ENCODE results near the gene ERFE.

ERFE gene

GRCh38 chr2:238162846-238163441 lies 4.2 kb downstream of the ERFE start:
- H3K4me3 ChIP-seq (ENCODE audit: low read depth in 1 of 5, low read length in 5 of 5) = no peak overlapping the region
- peaks cover 0 to 38% (median 12%) of the 10 kb centered on the region in 5 donors for H3K4me1 ChIP-seq (ENCODE audit: control insufficient read depth in 5 of 5, insufficient read depth in 5 of 5, low read length in 5 of 5)
- no peaks in the 10 kb centered on the region for H3K9me3 ChIP-seq (ENCODE audit: control insufficient read depth in 5 of 5, low read length in 5 of 5)

GRCh38 chr2:238163481-238164198 lies 4.9 kb downstream of the ERFE start:
- Histone ChIP-seq H3K27me3 (ENCODE audit: control insufficient read depth in 5 of 5, insufficient read depth in 4 of 5, low read length in 5 of 5) (peaks cover 23 to 42% (median 26%) of the 10 kb centered on the region in 5 donors), H3K4me1 (ENCODE audit: control insufficient read depth in 5 of 5, insufficient read depth in 5 of 5, low read length in 5 of 5) (peaks cover 0 to 31% (median 9%) of the 10 kb centered on the region in 5 donors), H3K36me3 (ENCODE audit: control insufficient read depth in 5 of 5, insufficient read depth in 5 of 5, low read length in 5 of 5) (peaks cover 0 to 16% (median 9%) of the 10 kb centered on the region in 5 donors), H3K27ac (ENCODE audit: low read depth, low read length) (no peak overlapping the region), H3K9me3 (ENCODE audit: control insufficient read depth in 5 of 5, low read length in 5 of 5) (no peaks in the 10 kb centered on the region), H3K4me3 (ENCODE audit: low read depth in 1 of 5, low read length in 5 of 5) (no peak overlapping the region), H3K9ac (ENCODE audit: low read length in 5 of 5) (no peak overlapping the region)

More at GRCh38 chr2:238162846-238163441, 4.2 kb downstream of the ERFE start:
- Histone ChIP-seq H3K27ac (ENCODE audit: low read depth, low read length) (no peak overlapping the region), H3K9ac (ENCODE audit: low read length in 5 of 5) (no peak overlapping the region), H3K36me3 (ENCODE audit: control insufficient read depth in 5 of 5, insufficient read depth in 5 of 5, low read length in 5 of 5) (peaks cover 0 to 9% (median 3%) of the 10 kb centered on the region in 5 donors), H3K27me3 (ENCODE audit: control insufficient read depth in 5 of 5, insufficient read depth in 4 of 5, low read length in 5 of 5) (peaks cover 23 to 42% (median 26%) of the 10 kb centered on the region in 5 donors)

- peaks cover 0 to 28% (median 14%) of the 10 kb centered on the region in 5 donors for H3K36me3 ChIP-seq (ENCODE audit: control insufficient read depth in 5 of 5, insufficient read depth in 5 of 5, low read length in 5 of 5)
- H3K4me3 ChIP-seq (ENCODE audit: low read depth in 1 of 5, low read length in 5 of 5) = no peak overlapping the region
- no peak overlapping the region for H3K27ac ChIP-seq (ENCODE audit: low read depth, low read length)
- peaks cover 3 to 36% (median 16%) of the 10 kb centered on the region in 5 donors for H3K4me1 ChIP-seq (ENCODE audit: control insufficient read depth in 5 of 5, insufficient read depth in 5 of 5, low read length in 5 of 5)
- no peak overlapping the region for H3K9ac ChIP-seq (ENCODE audit: low read length in 5 of 5)
- no peaks in the 10 kb centered on the region for H3K9me3 ChIP-seq (ENCODE audit: control insufficient read depth in 5 of 5, low read length in 5 of 5)
- peaks cover 16 to 37% (median 23%) of the 10 kb centered on the region in 5 donors for H3K27me3 ChIP-seq (ENCODE audit: control insufficient read depth in 5 of 5, insufficient read depth in 4 of 5, low read length in 5 of 5)
Observed at GRCh38 chr2:238164906-238165287, 6.1 kb downstream of the ERFE start.

- Histone ChIP-seq H3K9ac (ENCODE audit: low read length in 5 of 5) (no peak overlapping the region), H3K4me1 (ENCODE audit: control insufficient read depth in 5 of 5, insufficient read depth in 5 of 5, low read length in 5 of 5) (peaks cover 5 to 41% (median 21%) of the 10 kb centered on the region in 5 donors), H3K9me3 (ENCODE audit: control insufficient read depth in 5 of 5, low read length in 5 of 5) (no peaks in the 10 kb centered on the region), H3K4me3 (ENCODE audit: low read depth in 1 of 5, low read length in 5 of 5) (no peak overlapping the region), H3K27ac (ENCODE audit: low read depth, low read length) (no peak overlapping the region), H3K27me3 (ENCODE audit: control insufficient read depth in 5 of 5, insufficient read depth in 4 of 5, low read length in 5 of 5) (peaks cover 11 to 32% (median 18%) of the 10 kb centered on the region in 5 donors), H3K36me3 (ENCODE audit: control insufficient read depth in 5 of 5, insufficient read depth in 5 of 5, low read length in 5 of 5) (peaks cover 0 to 33% (median 18%) of the 10 kb centered on the region in 5 donors)
Observed at GRCh38 chr2:238165288-238165921, 6.6 kb downstream of the ERFE start.

GRCh38 chr2:238166391-238167343 lies 7.9 kb downstream of the ERFE start:
- Histone ChIP-seq H3K27ac (ENCODE audit: low read depth, low read length) (no peak overlapping the region), H3K4me1 (ENCODE audit: control insufficient read depth in 5 of 5, insufficient read depth in 5 of 5, low read length in 5 of 5) (peaks cover 7 to 45% (median 24%) of the 10 kb centered on the region in 5 donors), H3K27me3 (ENCODE audit: control insufficient read depth in 5 of 5, insufficient read depth in 4 of 5, low read length in 5 of 5) (peaks cover 9 to 23% (median 14%) of the 10 kb centered on the region in 5 donors), H3K36me3 (ENCODE audit: control insufficient read depth in 5 of 5, insufficient read depth in 5 of 5, low read length in 5 of 5) (peaks cover 0 to 39% (median 24%) of the 10 kb centered on the region in 5 donors), H3K4me3 (ENCODE audit: low read depth in 1 of 5, low read length in 5 of 5) (no peak overlapping the region), H3K9ac (ENCODE audit: low read length in 5 of 5) (no peak overlapping the region), H3K9me3 (ENCODE audit: control insufficient read depth in 5 of 5, low read length in 5 of 5) (no peaks in the 10 kb centered on the region)

GRCh38 chr2:238167344-238167715 lies 8.6 kb downstream of the ERFE start:
- Histone ChIP-seq H3K36me3 (ENCODE audit: control insufficient read depth in 5 of 5, insufficient read depth in 5 of 5, low read length in 5 of 5) (peaks cover 0 to 46% (median 31%) of the 10 kb centered on the region in 5 donors), H3K27me3 (ENCODE audit: control insufficient read depth in 5 of 5, insufficient read depth in 4 of 5, low read length in 5 of 5) (peaks cover 5 to 18% (median 13%) of the 10 kb centered on the region in 5 donors), H3K4me3 (ENCODE audit: low read depth in 1 of 5, low read length in 5 of 5) (no peak overlapping the region), H3K9me3 (ENCODE audit: control insufficient read depth in 5 of 5, low read length in 5 of 5) (no peaks in the 10 kb centered on the region), H3K9ac (ENCODE audit: low read length in 5 of 5) (no peak overlapping the region), H3K27ac (ENCODE audit: low read depth, low read length) (no peak overlapping the region), H3K4me1 (ENCODE audit: control insufficient read depth in 5 of 5, insufficient read depth in 5 of 5, low read length in 5 of 5) (peaks cover 7 to 45% (median 24%) of the 10 kb centered on the region in 5 donors)

- peaks cover 0 to 50% (median 35%) of the 10 kb centered on the region in 5 donors for H3K36me3 ChIP-seq (ENCODE audit: control insufficient read depth in 5 of 5, insufficient read depth in 5 of 5, low read length in 5 of 5)
- H3K4me1 ChIP-seq (ENCODE audit: control insufficient read depth in 5 of 5, insufficient read depth in 5 of 5, low read length in 5 of 5) = peaks cover 7 to 45% (median 24%) of the 10 kb centered on the region in 5 donors
- peaks cover 5 to 14% (median 10%) of the 10 kb centered on the region in 5 donors for H3K27me3 ChIP-seq (ENCODE audit: control insufficient read depth in 5 of 5, insufficient read depth in 4 of 5, low read length in 5 of 5)
- H3K9ac ChIP-seq (ENCODE audit: low read length in 5 of 5) = no peak overlapping the region
- no peak overlapping the region for H3K27ac ChIP-seq (ENCODE audit: low read depth, low read length)
- H3K9me3 ChIP-seq (ENCODE audit: control insufficient read depth in 5 of 5, low read length in 5 of 5) = no peaks in the 10 kb centered on the region
- H3K4me3 ChIP-seq (ENCODE audit: low read depth in 1 of 5, low read length in 5 of 5) = no peak overlapping the region
Observed at GRCh38 chr2:238167761-238168160, 9.0 kb downstream of the ERFE start.

GRCh38 chr2:238168196-238169047 lies 9.7 kb downstream of the ERFE start:
- H3K4me3 ChIP-seq (ENCODE audit: low read depth in 1 of 5, low read length in 5 of 5) = no peak overlapping the region
- peak overlapping the region; percentile 93 for H3K27ac ChIP-seq (ENCODE audit: low read depth, low read length)
- H3K9me3 ChIP-seq (ENCODE audit: control insufficient read depth in 5 of 5, low read length in 5 of 5) = no peaks in the 10 kb centered on the region
- peaks cover 7 to 41% (median 23%) of the 10 kb centered on the region in 5 donors for H3K4me1 ChIP-seq (ENCODE audit: control insufficient read depth in 5 of 5, insufficient read depth in 5 of 5, low read length in 5 of 5)
- H3K27me3 ChIP-seq (ENCODE audit: control insufficient read depth in 5 of 5, insufficient read depth in 4 of 5, low read length in 5 of 5) = peaks cover 0 to 7% (median 3%) of the 10 kb centered on the region in 5 donors
- H3K9ac ChIP-seq (ENCODE audit: low read length in 5 of 5) = no peak overlapping the region
- H3K36me3 ChIP-seq (ENCODE audit: control insufficient read depth in 5 of 5, insufficient read depth in 5 of 5, low read length in 5 of 5) = peaks cover 0 to 57% (median 42%) of the 10 kb centered on the region in 5 donors
